A673 (cell line): Measurements from ENCODE around the gene SLC5A6. TPM values are rescaled to one million over a fixed set of nuclear protein-coding genes. Genes with fewer than 3 reads are reported as not detected.

ENCODE experiments used
- BruUV-seq: library from RNA; stranded (reverse); fragments of 400-500 nt; replicated peaks from 2 replicates; lab custom pipeline; 2021; lab: Mats Ljungman, UMichigan
- CTCF ChIA-PET: fragments of 300-600 bp; sonication (Branson Sonifier 250); formaldehyde crosslinking; loops from one replicate; lab custom pipeline; 2022; ENCODE audit warnings: antibody characterized with exemption; lab: Charles Lee
- POLR2A ChIA-PET: fragments of 300-600 bp; sonication (Branson Sonifier 250); formaldehyde crosslinking; loops from one replicate; lab custom pipeline; 2022; ENCODE audit warnings: antibody characterized with exemption; ENCODE audit not compliant: low non-redundant PET; lab: Charles Lee
- DNase-seq: peaks from one replicate; pipeline ENCODE4 v3.0.0-alpha.2; 2015; ENCODE audit warnings: low spot score
- H3K27ac ChIP-seq: fragments of 200-600 bp; sonication (generic); 2 replicates; pipeline ENCODE4 v1.5.1; 2016; ENCODE audit warnings: mixed run types, low read depth, mild to moderate bottlenecking, mixed read lengths, antibody characterized with exemption, low read length; ENCODE audit not compliant: poor library complexity, severe bottlenecking
- H3K27me3 ChIP-seq: fragments of 200-600 bp; sonication (generic); replicated peaks from 2 replicates; pipeline ENCODE4 v1.6.1; 2017; ENCODE audit warnings: mixed run types, low read depth, mild to moderate bottlenecking, mixed read lengths, antibody characterized with exemption, low read length; ENCODE audit not compliant: insufficient read depth, poor library complexity
- H3K36me3 ChIP-seq: fragments of 200-600 bp; sonication (generic); 2 replicates; pipeline ENCODE4 v1.6.1; 2016; ENCODE audit warnings: mixed run types, mild to moderate bottlenecking, mixed read lengths, antibody characterized with exemption, low read length; ENCODE audit not compliant: insufficient read depth, poor library complexity, severe bottlenecking
- H3K4me1 ChIP-seq: fragments of 200-600 bp; sonication (generic); 2 replicates; pipeline ENCODE4 v1.6.1; 2017; ENCODE audit warnings: mixed run types, mild to moderate bottlenecking, mixed read lengths, antibody characterized with exemption, low read length; ENCODE audit not compliant: insufficient read depth, poor library complexity, severe bottlenecking
- H3K4me3 ChIP-seq: fragments of 200-600 bp; sonication (generic); 2 replicates; pipeline ENCODE4 v1.5.1; 2016; ENCODE audit warnings: low read depth, mixed run types, mild to moderate bottlenecking, mixed read lengths, low read length; ENCODE audit not compliant: poor library complexity, severe bottlenecking
- H3K9me3 ChIP-seq: fragments of 200-600 bp; sonication (generic); 2 replicates; pipeline ENCODE4 v1.6.1; 2016; ENCODE audit warnings: mixed run types, low read depth, mild to moderate bottlenecking, mixed read lengths, antibody characterized with exemption, low read length; ENCODE audit not compliant: poor library complexity, severe bottlenecking
- EZH2 ChIP-seq: fragments of 200-600 bp; sonication (generic); IDR thresholded peaks from 2 replicates; pipeline ENCODE4 v1.6.1; 2017; ENCODE audit warnings: borderline replicate concordance, low read depth, mild to moderate bottlenecking, mixed read lengths, antibody characterized with exemption, low read length; ENCODE audit not compliant: poor library complexity, severe bottlenecking
- intact Hi-C: fragments of 100-400 bp; cut with micrococcal nuclease; formaldehyde crosslinking; loops from one replicate; pipeline ENCODE4 v1.10.0; 2022; ENCODE audit not compliant: unreplicated experiment
- total RNA-seq: library from RNA; stranded (reverse); gene quantifications from 2 replicates; pipeline ENCODE4 v1.2.3, GENCODE V29; 2021
- TF ChIP-seq, protein P1 (sequence below): fragments of 300-800, 200-600 bp; sonication (generic); conservative IDR thresholded peaks from 2 replicates; pipeline ENCODE4 v1.5.1; 2017; ENCODE audit warnings: low read depth, mild to moderate bottlenecking, antibody characterized with exemption, low read length, moderate library complexity, mixed read lengths

SLC5A6 gene
- total RNA-seq, 1 experiment from 2014 or later = 515 TPM

DNA sequence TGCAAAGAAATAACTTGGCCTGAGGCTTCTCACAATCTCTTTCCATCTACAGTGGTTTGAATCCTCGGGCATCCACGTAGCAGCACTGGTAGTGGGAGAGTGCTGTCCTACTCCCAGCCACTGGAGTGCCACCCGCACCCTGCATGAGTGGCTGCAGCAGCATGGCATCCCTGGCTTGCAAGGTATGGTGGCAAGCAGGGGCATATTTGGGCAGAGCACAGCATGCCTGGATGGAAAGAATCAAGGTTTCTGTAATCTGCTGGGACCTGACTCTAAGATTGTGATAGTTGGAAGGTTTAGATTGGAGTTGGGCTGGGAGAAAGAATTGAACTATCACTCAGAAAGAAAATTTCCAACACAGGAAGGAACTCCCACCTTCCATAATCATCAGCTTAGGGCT is 9.1 kb upstream of the SLC5A6 start:
- BruUV-seq = no TSS peak
- intact Hi-C loops = loop anchor here (5.0 kb wide), 1 partner anchor 41 kb away; the partner anchor contains the start of gene SLC30A3
- peaks cover 47% of the 10 kb centered on the region for H3K4me1 ChIP-seq
- no peak overlapping the region for H3K4me3 ChIP-seq
- POLR2A ChIA-PET = interaction anchor here (0.5 to 0.7 kb wide), 2 partner anchors 105 to 356 kb away, joined by 6 to 8 read pairs; no protein-coding TSS in a partner anchor
- TF ChIP-seq, protein P1, sequence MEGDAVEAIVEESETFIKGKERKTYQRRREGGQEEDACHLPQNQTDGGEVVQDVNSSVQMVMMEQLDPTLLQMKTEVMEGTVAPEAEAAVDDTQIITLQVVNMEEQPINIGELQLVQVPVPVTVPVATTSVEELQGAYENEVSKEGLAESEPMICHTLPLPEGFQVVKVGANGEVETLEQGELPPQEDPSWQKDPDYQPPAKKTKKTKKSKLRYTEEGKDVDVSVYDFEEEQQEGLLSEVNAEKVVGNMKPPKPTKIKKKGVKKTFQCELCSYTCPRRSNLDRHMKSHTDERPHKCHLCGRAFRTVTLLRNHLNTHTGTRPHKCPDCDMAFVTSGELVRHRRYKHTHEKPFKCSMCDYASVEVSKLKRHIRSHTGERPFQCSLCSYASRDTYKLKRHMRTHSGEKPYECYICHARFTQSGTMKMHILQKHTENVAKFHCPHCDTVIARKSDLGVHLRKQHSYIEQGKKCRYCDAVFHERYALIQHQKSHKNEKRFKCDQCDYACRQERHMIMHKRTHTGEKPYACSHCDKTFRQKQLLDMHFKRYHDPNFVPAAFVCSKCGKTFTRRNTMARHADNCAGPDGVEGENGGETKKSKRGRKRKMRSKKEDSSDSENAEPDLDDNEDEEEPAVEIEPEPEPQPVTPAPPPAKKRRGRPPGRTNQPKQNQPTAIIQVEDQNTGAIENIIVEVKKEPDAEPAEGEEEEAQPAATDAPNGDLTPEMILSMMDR = no peak
- TF ChIP-seq EZH2 = no peak
- DNase-seq = peak; percentile 48
- H3K9me3 ChIP-seq = no peaks in the 10 kb centered on the region
- H3K27ac ChIP-seq = peak overlapping the region; percentile 98
- H3K27me3 ChIP-seq = no peaks in the 10 kb centered on the region
- CTCF ChIA-PET = no interaction called here
- H3K36me3 ChIP-seq = peaks cover 60% of the 10 kb centered on the region

DNA sequence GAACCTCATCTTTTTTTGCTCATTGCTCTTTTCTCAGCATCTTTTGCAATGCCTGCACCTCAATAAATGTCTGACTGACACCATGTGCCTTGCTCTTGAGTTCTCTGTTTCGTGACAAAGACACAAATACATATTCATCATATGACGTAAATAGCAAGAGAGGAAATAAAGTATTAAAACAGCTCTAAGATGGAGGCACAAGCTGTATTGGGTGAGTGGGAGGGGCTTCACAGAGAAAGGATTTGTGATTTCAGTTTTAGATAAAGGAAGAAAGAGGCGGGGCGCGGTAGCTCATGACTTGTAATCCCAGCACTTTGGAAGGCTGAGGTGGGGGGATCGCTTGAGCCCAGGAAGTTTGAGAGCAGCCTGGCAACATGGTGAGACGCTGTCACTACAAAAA is 8.0 kb upstream of the SLC5A6 start:
- POLR2A ChIA-PET = interaction anchor here (0.6 to 0.7 kb wide), 2 partner anchors 114 to 122 kb away, joined by 7 to 8 read pairs; no protein-coding TSS in a partner anchor
- BruUV-seq = no TSS peak
- no peaks in the 10 kb centered on the region for H3K9me3 ChIP-seq
- H3K36me3 ChIP-seq = peaks cover 54% of the 10 kb centered on the region
- no peaks in the 10 kb centered on the region for H3K27me3 ChIP-seq
- H3K27ac ChIP-seq = peak overlapping the region; percentile 98
- DNase-seq = peak; percentile 94
- no peak for TF ChIP-seq EZH2
- TF ChIP-seq, protein P1 = no peak
- H3K4me1 ChIP-seq = peaks cover 51% of the 10 kb centered on the region
- H3K4me3 ChIP-seq = no peak overlapping the region
- intact Hi-C loops = loop anchor here (5.0 kb wide), 1 partner anchor 42 kb away; the partner anchor contains the start of gene SLC30A3
- CTCF ChIA-PET = interaction anchor here (0.6 to 0.7 kb wide), 3 partner anchors 10 to 52 kb away, joined by 3 to 4 read pairs (median 3); no protein-coding TSS in a partner anchor

DNA sequence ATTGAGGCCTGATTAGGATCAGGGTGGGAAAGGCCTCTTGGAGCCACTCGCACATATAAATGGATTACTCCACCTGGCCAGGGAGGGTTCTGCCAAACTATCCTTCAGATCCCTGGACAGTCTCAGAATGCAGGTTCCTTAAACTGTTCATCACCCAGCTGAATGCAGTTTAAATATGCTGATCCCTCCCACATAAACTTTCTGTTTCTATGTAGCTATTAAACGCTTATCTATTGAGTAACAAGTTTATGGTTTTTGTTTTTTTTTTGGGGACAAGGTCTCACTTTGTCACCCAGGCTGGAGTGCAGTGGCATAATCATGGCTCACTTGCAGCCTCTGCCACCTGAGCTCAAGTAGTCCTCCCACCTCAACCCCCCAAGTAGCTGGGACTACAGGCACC is 7.0 kb upstream of the SLC5A6 start:
- Histone ChIP-seq H3K9me3 (no peaks in the 10 kb centered on the region), H3K4me3 (peak overlapping the region; percentile 61), H3K36me3 (peaks cover 45% of the 10 kb centered on the region), H3K4me1 (peaks cover 61% of the 10 kb centered on the region), H3K27me3 (no peaks in the 10 kb centered on the region), H3K27ac (peak overlapping the region; percentile 98)
- CTCF ChIA-PET = no interaction called here
- DNase-seq = no peak
- intact Hi-C loops = no loop called here
- POLR2A ChIA-PET = interaction anchor here (0.6 to 0.7 kb wide), 3 partner anchors 32 to 466 kb away, joined by 3 to 4 read pairs (median 4); no protein-coding TSS in a partner anchor
- BruUV-seq = no TSS peak
- TF ChIP-seq, protein P1 = no peak
- TF ChIP-seq EZH2 = no peak
